Fibroblast of peridontal ligament (primary cell): ENCODE measurements around the gene GGT1.
"Not testable (repeated sequence)": the region's sequence is repeated elsewhere in the genome, so short reads cannot be mapped to it uniquely, and the experiment has no call there.

Experiments used
- DNase-seq: peaks from one replicate; pipeline ENCODE4 v3.0.0-alpha.2; 2010; ENCODE audit errors: extremely low read depth

Gene GGT1

DNA sequence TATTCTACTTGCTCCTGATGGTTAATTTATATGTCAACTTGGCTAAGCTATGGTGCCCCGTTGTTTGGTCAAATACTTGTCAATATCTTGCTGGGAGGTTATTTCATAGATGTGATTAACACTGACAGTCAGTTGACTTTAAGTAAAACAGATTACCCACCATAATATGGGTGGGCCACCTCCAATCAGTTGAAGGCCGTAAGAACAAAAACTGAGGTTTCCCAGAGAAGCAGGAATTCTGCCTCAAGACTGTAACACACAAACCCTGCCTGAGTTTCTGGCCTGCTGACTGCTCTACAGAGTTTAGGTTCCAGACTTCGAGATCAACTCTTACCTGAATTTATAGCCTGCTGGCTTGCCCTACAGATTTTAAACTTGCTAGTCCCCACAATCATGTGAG is 33.5 kb downstream of the GGT1 start:
- not testable (repeated sequence) for DNase-seq

DNA sequence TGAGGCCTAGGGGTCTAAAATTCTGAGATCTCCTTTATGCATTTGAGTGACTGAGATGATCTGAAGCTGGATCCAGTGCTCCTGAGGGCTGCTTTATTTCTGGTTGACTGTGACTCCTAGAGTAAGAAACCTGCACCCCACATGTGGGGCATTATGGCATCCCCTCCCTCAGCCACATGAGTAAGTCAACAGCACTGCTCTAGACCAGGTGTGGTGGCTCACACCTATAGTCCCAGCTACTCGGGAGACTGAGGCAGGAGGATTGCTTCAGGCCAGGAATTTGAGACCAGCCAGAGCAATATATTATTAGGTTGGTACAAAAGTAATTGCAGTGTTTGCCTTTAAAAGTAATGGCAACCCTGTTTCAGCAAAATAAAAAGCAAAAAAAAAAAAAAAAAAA is 39.3 kb downstream of the GGT1 start:
- DNase-seq: not testable (repeated sequence)

GRCh38 chr22:24644409-24644808 is 41.4 kb downstream of the GGT1 start:
- not testable (repeated sequence) for DNase-seq

- not testable (repeated sequence) for DNase-seq
Measured at GRCh38 chr22:24645408-24646399, 42.7 kb downstream of the GGT1 start.

DNA sequence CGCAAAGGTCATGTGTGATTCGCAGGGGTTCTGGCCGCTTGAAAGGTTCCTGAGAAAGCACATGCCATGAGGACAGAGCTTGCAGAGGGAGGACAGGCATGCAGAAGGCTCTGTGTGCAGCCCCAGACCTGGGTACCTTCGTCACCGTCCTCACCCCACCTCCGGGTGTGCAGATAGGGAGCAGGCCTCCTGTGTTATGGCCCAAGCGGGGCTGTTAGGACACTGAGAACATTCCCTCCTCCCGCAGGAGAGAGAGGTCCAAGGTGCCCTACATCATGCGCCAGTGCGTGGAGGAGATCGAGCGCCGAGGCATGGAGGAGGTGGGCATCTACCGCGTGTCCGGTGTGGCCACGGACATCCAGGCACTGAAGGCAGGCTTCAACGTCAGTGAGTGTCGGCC is 43.8 kb downstream of the GGT1 start:
- not testable (repeated sequence) for DNase-seq

DNA sequence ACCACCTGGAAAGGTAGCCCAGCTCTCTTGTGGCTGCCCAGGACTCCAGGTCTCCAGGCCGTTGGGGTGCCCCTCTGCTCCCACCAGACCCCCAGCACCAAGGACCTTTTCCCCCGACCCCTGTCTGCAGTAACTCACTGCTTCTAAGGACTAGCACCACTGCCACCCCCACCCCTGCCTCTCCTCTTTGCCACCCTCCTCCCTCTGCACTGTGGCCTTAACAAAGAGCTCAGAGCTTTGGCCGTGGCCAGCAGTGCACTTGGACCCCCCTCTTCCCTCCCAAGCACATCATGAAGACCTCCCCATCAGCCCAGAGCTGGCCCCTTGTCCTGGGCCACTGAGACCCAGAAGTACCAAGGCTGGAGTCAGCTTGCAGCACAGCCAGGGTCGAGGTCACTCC is 46.4 kb downstream of the GGT1 start:
- not testable (repeated sequence) for DNase-seq

DNA sequence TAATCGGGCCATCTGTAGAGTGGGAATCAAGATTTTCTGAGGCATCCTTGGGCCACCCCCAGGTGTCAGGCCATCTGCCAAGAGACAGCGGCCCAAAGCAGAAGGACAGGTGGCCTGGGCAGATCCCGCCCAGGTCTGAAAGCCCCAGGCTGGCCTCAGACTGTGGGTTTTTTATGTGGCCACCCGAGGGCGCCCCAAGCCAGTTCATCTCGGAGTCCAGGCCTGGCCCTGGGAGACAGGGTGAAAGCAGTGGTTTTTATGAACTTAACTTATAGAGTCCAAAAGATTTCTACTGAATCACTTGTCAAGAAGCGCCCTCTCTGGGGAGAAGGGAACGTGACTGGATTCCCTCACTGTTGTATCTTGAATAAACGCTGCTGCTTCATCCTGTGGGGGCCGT is 47.9 kb downstream of the GGT1 start:
- DNase-seq: not testable (repeated sequence)

- not testable (repeated sequence) for DNase-seq
Measured at GRCh38 chr22:24665395-24665794, 62.4 kb downstream of the GGT1 start.

GRCh38 chr22:24667904-24668303 is 64.9 kb downstream of the GGT1 start:
- not testable (repeated sequence) for DNase-seq

- not testable (repeated sequence) for DNase-seq
Measured at GRCh38 chr22:24672532-24672931, 69.5 kb downstream of the GGT1 start.
